Glutamatergic neuron (in vitro differentiated cells): Measurements from ENCODE around the gene CARD6. TPM values are rescaled to one million over a fixed set of nuclear protein-coding genes. Genes with fewer than 3 reads are reported as not detected.

Experiments
- DNase-seq: peaks from one replicate; pipeline ENCODE4 v3.0.0; 2022
- H3K27ac Mint-ChIP-seq: one replicate; pipeline ENCODE4 v1.8.0; 2020; ENCODE audit warnings: mild to moderate bottlenecking, mixed read lengths, inconsistent platforms; ENCODE audit not compliant: unreplicated experiment
- H3K27me3 Mint-ChIP-seq: one replicate; pipeline ENCODE4 v1.8.0; 2020; ENCODE audit warnings: mild to moderate bottlenecking, moderate library complexity, mixed read lengths, inconsistent platforms; ENCODE audit not compliant: unreplicated experiment
- H3K36me3 Mint-ChIP-seq: one replicate; pipeline ENCODE4 v1.8.0; 2020; ENCODE audit warnings: mild to moderate bottlenecking, mixed read lengths, inconsistent platforms; ENCODE audit not compliant: unreplicated experiment
- H3K4me1 Mint-ChIP-seq: one replicate; pipeline ENCODE4 v1.8.0; 2020; ENCODE audit warnings: mild to moderate bottlenecking, low read depth, mixed read lengths, inconsistent platforms; ENCODE audit not compliant: unreplicated experiment
- H3K4me3 Mint-ChIP-seq: one replicate; pipeline ENCODE4 v1.8.0; 2020; ENCODE audit warnings: mild to moderate bottlenecking, mixed read lengths, inconsistent platforms; ENCODE audit not compliant: unreplicated experiment
- H3K9me3 Mint-ChIP-seq: one replicate; pipeline ENCODE4 v1.8.0; 2020; ENCODE audit warnings: mild to moderate bottlenecking, moderate library complexity, mixed read lengths, inconsistent platforms; ENCODE audit not compliant: unreplicated experiment
- CTCF ChIP-seq: fragments of 200-600 bp; sonication (generic); IDR thresholded peaks from one replicate; pipeline ENCODE4 v1.5.0; 2021; ENCODE audit not compliant: partially characterized antibody, unreplicated experiment
- total RNA-seq: library from RNA; stranded (reverse); fragmentation: NEBNext Ultra II Directional; extraction: Animal tissue kit (Norgen Biotek cat#: 25700); gene quantifications from one replicate; pipeline ENCODE4 v1.2.1, GENCODE V29; 2021; ENCODE audit not compliant: unreplicated experiment

The CARD6 gene
- total RNA-seq, 1 donor from 2014 or later = not detected

- DNase-seq = no peak
- H3K27ac Mint-ChIP-seq = no peak overlapping the region
- no peak overlapping the region for H3K4me3 Mint-ChIP-seq
- H3K36me3 Mint-ChIP-seq = no peaks in the 10 kb centered on the region
- H3K9me3 Mint-ChIP-seq = no peaks in the 10 kb centered on the region
- H3K27me3 Mint-ChIP-seq = peaks cover 2% of the 10 kb centered on the region
- TF ChIP-seq CTCF = no peak
- peaks cover 1% of the 10 kb centered on the region for H3K4me1 Mint-ChIP-seq
These were observed 14.5 kb upstream of the CARD6 start for GRCh38 chr5:40826489-40827187.

GRCh38 chr5:40827188-40827977 lies 13.8 kb upstream of the CARD6 start:
- peaks cover 1% of the 10 kb centered on the region for H3K4me1 Mint-ChIP-seq

GRCh38 chr5:40828021-40828631 lies 13.0 kb upstream of the CARD6 start:
- no peak for DNase-seq
- H3K4me3 Mint-ChIP-seq = no peak overlapping the region
- H3K27me3 Mint-ChIP-seq = peaks cover 2% of the 10 kb centered on the region
- peaks cover 3% of the 10 kb centered on the region for H3K4me1 Mint-ChIP-seq
- H3K9me3 Mint-ChIP-seq = no peaks in the 10 kb centered on the region
- H3K36me3 Mint-ChIP-seq = no peaks in the 10 kb centered on the region
- no peak for TF ChIP-seq CTCF
- H3K27ac Mint-ChIP-seq = no peak overlapping the region

More at GRCh38 chr5:40827188-40827977, 13.8 kb upstream of the CARD6 start:
- H3K36me3 Mint-ChIP-seq = no peaks in the 10 kb centered on the region
- H3K27ac Mint-ChIP-seq = no peak overlapping the region
- DNase-seq = no peak
- H3K9me3 Mint-ChIP-seq = no peaks in the 10 kb centered on the region
- peaks cover 2% of the 10 kb centered on the region for H3K27me3 Mint-ChIP-seq
- H3K4me3 Mint-ChIP-seq = no peak overlapping the region
- no peak for TF ChIP-seq CTCF

- Mint-ChIP-seq H3K27me3 (peaks cover 2% of the 10 kb centered on the region), H3K36me3 (no peaks in the 10 kb centered on the region), H3K9me3 (no peaks in the 10 kb centered on the region), H3K4me3 (no peak overlapping the region), H3K4me1 (peaks cover 7% of the 10 kb centered on the region), H3K27ac (peak overlapping the region; percentile 40)
- TF ChIP-seq CTCF = no peak
- DNase-seq = no peak
These were observed 12.2 kb upstream of the CARD6 start for GRCh38 chr5:40828690-40829661.
